ENCODE measurements around the gene PEX5.

DNA sequence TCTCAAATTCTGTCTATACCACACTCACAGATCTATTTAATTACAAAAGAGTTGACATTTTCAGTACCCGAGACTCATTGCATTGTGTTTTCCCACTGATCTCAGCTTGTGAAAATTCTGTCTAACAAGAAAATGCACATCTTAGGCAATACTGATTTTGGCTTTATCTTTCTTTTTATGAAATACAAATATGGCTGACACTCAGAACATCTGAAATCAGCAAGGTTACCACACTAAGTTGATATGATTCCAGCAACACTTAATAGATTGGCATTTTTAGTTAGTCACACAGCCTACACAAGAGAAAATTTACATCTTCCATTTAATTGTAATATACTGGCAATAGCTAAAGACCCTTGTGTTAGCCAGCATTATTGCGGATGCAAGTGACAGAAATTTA is 40.3 kb downstream of the PEX5 start:
- TF ChIP-seq, protein P1, sequence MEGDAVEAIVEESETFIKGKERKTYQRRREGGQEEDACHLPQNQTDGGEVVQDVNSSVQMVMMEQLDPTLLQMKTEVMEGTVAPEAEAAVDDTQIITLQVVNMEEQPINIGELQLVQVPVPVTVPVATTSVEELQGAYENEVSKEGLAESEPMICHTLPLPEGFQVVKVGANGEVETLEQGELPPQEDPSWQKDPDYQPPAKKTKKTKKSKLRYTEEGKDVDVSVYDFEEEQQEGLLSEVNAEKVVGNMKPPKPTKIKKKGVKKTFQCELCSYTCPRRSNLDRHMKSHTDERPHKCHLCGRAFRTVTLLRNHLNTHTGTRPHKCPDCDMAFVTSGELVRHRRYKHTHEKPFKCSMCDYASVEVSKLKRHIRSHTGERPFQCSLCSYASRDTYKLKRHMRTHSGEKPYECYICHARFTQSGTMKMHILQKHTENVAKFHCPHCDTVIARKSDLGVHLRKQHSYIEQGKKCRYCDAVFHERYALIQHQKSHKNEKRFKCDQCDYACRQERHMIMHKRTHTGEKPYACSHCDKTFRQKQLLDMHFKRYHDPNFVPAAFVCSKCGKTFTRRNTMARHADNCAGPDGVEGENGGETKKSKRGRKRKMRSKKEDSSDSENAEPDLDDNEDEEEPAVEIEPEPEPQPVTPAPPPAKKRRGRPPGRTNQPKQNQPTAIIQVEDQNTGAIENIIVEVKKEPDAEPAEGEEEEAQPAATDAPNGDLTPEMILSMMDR (conservative IDR thresholded peaks at IDR 0.05; ENCODE audit: low read length), result no peak
- no peak for TF ChIP-seq EZH2phosphoT487 (IDR thresholded peaks at IDR 0.05; ENCODE audit: borderline replicate concordance, low read depth, low read length)

Measured in OCI-LY7 (cell line).